Superior temporal gyrus (tissue), 1 donor: ENCODE measurements around the gene LRRC4B.

Experiments used
- DNase-seq: peaks from one replicate; pipeline ENCODE4 v3.0.0-alpha.2; 2016; ENCODE audit errors: extremely low spot score

The LRRC4B gene

DNA sequence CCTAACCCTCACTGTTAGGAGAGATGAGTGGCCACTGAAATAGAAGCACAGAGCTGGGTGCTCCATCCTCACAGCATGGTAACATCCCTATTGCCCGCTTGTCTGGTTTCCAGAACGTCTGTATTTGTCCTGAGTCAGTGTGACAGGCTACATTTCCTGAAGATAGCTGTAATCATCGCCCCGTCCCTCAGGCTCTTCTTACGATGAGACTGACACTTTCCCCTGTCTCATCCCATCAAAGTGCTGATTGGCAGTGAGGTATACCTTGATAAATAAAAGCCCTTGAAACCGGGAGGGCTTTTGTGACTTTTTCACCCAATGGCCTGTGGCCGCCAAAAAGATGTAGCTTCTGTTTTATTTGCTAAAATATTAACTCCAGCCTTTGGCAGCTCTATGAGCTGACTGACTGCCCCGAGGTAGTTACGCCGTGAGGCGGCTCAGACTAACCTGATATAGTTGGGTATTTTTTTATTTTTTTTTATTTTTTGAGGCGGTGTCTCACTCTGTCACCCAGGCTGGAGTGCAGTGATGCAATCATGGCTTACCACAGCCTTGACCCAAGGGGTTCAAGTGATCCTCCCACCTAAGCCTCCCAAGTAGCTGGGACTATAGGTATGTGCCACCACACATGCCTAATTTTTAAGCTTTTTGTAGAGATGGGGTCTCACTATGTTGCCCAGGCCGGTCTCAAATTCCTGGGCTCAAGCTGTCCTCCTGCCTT is 5.7 kb upstream of the LRRC4B start:
- no peak for DNase-seq

DNA sequence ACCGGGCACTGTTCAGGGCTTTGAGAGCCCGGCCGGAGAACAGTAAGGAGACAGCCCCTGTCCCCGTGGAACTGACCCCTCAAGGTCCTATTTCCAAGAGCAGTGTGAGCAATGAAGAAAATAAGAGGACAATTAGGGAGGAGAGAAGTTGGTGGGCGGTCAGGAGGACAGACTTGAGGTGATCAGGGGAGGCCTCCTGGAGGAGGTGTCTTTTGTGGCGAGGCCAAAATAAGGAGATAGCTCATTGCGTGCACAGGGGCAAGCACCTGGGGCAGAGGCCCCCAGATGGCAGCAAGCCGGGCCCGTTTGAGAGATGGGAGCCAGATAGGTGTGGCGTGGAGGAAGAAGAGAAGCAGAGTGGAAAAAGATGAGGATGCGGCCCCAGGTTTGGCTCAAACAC is 2.8 kb upstream of the LRRC4B start:
- no peak for DNase-seq

DNA sequence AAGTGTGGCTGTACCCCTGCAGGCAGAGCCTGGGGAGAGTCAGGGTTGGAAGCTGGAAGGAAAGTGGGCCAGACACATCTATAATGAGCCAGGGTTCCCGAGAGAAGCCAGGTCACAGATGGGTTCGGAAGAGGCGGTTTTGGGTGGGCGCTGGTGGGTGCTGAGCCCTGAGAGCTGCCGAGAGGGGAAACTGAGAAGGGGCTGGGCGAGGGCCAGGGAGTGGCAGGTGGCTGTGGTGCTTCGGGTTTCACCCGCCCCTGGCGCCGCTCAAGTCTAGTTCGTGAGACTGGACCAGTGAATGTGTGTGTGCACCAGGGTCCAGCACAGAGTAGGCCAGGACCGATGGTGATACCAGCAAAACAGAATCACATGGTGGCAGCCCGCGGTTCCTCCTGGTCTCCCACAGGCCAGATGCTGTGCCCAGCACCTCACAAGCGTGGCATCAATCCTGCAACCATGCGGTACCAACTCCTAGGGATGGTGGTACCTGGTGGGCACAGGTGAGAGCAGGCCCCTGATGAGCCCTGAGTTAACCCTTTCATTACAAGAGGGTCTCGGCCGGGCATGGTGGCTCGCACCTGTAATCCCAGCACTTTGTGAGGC is 1.8 kb upstream of the LRRC4B start:
- no peak for DNase-seq

DNA sequence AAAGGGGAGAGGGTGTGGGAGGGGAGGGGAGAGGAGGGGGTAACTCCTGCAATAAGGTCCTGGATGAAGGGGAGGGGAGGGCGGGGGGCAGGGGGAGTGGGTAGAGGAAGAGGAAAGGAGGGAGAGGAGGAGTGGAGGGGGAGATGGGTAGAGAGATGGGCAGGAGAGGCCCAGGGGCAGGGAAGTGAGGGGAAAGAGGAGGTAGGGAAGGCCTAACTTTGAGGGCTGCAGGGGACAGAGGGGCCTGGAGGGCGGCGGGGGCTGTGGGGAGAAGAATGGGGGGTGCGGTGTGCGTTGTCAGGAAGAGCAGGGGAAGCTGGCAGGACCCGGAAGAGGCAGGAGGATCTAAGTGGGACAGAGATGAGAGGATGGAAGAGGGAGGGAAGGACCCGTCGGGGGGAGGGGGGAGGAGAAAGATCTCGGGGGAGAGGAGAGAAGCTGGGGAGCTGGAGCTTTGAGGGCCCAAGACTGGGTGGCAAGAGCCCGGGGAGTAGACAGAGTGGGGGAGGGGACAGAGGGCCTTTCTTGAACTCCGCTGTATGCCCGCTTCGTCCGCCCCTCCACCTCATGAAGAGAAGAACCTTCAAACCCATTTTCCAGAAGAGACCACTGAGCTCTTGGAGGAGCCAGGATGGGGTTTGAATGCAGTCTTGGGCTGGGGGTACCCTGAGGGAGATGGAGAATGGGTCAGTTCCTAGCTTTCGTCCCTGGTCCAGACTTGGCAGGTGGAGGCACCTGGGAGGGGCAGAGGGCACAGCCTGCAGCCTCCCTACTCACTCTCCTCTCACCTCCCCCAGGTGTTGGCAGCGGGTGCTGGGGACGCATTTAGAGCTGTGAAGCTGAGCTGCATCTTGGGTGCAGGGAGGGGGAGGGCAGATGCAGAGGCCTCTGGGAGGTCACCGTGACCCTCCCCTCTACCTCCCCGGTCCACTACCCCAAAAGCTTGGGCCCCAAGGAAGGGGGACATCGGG is 778 bp upstream of the LRRC4B start:
- no peak for DNase-seq

DNA sequence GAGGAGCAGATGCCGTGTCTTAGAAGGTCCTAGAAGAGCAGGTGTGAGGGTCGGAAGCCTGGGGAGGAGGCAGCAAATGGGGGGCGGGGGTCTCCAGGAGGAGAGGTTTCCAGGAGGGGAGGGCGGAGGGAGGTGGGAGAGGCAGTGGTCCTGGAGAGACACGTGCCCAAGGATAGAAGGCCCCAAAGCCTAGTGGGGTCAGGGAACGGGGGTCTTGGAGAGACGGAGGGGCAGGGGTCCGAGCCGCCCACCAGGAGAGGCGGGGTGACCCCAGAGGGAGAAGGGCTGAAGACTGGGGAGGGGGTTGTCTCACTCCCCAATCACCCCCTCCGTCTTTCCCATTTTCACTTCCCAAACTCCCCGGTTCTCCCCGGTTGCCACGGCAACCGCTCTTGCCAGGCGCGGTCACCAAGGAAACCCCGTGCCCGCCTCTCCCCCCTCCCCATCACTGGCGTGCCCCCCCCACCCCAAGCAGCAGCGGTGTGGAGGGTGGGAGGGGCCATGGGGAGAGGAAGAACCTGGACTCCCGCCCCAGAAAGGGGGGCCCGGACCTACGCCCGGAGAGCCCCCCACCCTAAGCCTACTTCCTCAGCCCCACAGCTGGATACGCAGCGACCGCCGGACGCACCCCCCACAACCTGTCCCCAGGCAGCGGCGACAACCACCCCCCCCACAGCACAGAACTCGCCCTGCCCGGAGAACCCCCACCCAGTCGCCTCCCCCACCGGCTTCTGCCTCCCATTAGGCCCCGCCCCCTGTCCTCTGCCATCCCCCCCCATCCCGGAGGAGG is 988 bp downstream of the LRRC4B start:
- peak; percentile 49 for DNase-seq

DNA sequence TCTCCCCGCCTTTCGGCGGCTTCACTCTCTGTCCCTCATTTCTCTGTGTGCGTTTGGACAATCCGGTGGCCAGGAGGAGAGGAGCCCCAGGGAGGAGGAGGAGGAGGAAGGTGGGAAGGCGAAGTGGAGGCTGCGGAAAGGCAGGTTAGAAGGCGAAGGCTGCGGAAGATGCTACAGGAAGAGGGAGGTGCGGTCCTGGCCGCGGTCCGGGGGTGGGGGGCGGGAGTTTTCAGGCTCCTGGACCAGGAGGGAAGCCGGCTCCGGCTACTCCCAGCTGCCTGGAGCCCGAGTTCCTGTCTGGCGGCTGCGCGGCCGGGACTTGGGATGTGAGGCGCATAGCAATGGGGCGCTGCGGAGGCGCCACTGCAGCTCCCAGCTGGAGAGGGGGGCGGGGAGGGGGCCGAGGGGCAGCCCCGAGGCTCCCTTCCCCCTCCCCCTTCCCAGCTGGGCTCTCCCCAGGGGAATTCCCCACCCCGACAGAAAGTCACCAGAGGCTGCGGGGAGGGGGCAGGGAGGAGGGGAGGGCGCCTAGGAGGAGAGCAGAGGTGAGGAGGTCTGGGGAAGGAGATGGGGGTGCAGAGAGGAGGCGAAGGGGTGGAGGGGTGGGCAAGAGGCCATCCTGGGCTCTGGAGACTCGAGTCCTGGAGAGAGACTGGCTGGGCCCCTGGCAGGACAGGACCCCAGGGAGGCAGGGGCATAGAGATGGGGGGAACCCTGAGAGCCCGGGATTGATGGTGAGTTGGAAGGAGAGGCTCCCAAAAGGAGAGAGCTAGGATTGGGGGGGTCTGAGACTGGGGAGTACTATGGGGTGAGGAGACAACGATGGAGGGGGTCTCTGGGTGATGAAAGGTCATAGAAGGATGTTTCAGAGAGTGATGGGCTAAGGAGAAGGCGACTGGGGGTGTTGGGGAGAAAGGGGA is 2.0 kb downstream of the LRRC4B start:
- DNase-seq: peak; percentile 60

DNA sequence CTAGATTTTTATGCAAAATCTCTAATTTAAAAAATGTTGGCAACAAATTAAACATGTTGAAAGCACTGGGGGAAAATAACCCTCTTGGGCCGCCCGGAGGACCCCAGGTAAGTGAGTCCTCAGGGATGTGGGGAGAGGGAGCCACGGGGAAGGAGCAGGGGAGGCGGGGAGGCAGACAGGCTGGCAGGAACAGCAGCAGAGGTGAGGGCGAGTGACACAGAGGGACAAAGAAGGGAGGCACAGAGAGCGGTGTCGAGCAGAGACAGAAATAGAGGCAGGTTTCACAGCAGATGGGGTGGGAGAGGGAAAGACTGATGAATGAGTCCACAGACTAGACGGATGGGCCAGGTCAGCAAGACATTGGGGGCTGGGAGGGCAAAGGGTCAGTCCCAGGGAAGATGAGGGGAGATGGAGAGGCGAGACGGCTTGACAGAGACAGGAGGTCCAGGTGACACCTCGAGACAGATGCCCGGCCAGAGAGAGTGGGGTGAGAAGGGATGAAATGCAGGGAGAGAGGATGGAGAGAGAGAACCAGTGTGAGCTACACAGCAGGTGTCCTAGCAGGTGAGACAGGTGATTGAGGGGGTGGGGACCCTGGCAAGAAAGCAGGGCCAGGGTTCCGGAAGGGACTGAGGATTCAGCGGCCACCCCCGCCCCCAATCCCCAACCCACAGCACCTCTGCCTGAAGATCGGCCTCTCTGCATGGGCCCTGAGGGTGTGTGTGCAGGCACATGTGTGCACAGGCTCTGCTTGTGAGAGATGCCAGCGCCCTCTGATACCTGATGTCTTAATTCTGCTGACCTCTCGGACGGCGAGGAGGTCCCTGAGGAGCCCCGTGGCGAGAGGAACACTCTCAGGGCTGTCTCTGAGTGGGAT is 3.8 kb downstream of the LRRC4B start:
- DNase-seq: no peak

DNA sequence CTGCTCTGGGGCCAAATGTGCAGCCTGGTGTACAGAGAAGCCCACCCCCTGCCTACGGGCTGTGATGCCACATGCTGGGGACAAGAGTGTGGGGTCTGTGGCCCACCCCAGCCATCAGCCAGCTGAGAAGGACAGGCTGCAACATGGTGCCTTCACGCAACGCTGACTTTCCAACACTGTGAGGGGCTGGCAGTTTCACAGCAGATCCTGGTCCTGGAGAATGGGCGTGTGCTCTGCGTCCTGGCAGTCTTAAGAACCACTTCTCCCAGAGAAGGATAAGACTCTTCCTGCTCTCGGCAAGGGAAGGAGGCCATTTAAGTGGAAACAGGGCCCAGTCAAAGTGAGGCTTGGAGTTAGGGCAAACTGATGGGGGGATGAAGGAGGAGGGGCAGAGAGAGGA is 4.6 kb downstream of the LRRC4B start:
- no peak for DNase-seq

DNA sequence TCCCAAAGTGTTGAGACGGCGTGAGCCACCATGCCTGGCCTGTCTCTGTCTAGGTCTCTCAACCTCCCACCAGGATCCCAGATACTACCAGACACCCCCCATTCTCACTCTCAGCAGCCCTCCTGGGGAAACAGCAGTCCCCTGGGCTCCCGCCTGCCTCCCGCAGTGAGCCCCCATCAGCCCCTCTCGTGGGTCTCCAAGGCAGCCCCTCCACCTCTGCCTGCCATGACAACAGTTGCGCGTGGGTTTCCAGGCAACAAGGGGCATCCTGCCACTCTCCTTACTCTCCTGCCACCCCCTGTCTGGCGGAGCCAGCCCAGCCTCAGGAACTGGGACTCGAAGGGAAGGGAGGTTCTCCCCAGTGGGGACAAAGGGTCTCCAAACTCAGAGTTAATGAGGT is 5.2 kb downstream of the LRRC4B start:
- DNase-seq: no peak

DNA sequence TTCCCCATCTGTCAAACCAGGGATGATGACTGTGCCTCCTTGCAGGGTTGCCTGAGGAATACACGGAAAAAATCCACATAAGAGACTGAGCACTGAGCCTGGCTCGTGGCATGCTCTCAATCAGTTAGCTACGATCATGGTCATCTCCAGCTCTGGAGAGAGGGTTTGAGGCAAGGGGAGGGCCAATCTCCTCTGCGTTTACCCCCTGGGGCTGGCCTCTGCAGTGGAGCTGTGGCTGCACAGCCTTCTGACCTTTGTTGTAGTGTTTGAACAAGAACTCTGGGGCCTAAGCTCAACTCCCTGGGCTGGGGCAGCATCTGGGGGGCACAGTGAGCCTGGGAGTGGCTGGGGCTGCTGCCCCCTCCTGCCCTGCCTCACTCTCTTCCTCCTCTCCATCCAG is 5.9 kb downstream of the LRRC4B start:
- DNase-seq: no peak

DNA sequence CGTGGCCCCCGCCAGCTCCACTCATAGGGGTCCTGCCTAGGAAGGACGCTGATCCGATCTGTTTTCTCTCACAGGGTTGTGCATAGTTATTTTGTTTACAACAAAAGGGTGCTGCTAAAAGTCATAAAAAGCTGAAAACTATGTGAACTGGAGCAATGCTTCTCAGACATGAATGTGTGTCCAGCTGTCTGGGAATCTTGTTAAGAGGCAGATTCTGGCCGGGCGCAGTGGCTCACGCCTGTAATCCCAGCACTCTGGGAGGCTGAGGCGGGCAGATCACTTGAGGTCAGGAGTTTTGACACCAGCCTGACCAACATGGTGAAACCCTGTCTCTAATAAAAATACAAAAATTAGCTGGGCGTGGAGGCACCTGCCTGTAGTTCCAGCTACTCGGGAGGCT is 8.6 kb downstream of the LRRC4B start:
- no peak for DNase-seq

DNA sequence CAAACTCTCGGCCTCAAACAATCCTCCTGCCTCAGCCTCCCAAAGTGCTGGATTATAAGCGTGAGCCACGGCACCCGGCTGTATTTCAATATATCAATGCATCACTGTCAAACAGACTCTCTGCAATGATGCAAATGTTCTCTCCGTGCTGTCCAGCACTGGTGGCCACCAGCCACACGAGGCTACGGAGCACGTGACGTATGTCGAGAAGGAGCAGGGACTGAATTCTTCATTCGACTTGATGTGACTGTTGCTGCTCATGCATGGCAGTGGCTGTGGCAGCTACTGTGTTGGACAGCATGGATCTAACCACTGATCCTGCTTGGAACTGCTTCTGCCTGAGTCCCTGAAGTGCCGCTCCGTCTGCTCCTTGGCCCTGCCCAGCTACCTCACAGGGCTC is 9.8 kb downstream of the LRRC4B start:
- no peak for DNase-seq

DNA sequence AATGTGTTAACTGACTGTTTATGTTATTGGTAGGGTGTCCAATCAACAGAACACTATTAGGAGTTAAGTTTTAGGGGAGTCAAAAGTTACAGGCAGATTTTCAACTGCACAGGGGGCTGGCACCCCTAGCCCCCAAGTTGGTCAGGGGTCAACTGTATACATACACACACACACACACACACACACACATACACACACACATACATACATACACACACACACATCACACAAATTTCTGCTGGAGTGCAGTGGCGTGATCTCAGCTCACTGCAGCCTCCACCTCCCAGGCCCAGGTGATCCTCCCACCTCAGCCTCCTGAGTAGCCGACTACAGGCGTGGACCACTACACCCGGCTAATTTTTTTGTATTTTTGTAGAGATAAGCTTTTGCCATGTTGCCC is 10.2 kb downstream of the LRRC4B start:
- DNase-seq: no peak

DNA sequence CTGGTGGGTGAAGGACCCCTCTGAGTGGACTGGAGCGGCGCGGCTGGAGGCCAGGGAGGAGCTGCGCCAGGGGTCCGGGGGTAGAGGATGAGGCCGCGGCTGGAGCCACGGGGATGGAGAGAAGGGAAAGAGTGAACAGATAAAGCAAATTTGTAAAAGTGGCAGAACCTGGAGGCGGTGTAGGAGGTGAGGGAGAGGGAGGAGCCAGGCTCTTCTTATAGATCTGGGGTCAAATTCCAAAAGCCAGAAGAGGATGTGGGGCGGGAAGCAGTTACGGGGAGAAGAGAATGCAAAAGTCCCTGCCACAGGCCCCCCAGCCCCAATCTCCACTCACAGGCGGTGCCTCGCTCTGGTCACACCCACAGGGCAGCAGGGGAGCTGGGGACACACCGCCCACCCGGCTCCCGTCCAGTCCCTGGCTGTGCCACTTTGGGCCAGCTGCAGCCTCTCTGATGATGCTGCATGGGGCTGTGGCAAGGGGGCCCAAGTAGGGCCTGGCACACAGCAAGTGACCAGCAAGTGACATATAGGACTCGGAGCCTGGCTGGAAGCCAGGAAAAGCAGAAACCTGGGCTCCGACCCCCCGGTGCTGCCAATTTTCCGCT is 11.1 kb downstream of the LRRC4B start:
- no peak for DNase-seq

DNA sequence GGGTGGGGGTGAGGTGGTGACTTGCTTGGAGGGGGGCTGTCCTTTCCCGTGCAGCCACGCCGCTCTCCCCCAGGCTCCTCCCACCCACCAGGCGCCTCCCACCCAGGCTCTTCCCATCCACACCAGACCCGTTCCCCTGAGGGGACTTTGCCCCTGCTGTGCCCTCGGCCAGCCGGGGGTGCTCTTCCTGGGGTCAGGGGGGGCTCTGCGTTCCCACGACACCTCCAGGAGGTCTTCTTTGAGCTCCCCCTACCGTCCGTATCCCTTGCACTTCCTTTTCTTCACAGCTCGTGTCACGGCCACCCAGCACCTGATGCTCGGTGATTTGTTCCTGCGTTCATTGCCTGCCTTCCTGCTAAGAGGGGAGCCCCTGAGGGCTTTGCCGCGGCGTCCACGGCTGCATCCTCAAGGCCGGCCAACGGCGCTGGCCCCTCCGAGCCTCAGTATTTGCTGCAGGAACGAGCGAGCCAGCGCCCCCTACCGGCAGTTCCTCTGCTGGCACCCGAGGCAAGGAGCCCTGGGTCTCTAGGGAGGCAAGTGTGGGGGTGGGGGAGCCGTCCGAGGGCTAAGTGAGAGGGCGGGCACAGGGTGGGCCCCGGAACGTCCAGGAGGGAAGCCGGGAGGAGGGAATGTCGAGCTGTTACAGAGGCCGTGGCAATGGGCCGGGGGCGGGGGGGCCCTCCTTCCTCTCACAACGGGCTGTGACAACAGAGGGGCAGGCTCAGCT is 11.8 kb downstream of the LRRC4B start:
- DNase-seq: peak; percentile 85

DNA sequence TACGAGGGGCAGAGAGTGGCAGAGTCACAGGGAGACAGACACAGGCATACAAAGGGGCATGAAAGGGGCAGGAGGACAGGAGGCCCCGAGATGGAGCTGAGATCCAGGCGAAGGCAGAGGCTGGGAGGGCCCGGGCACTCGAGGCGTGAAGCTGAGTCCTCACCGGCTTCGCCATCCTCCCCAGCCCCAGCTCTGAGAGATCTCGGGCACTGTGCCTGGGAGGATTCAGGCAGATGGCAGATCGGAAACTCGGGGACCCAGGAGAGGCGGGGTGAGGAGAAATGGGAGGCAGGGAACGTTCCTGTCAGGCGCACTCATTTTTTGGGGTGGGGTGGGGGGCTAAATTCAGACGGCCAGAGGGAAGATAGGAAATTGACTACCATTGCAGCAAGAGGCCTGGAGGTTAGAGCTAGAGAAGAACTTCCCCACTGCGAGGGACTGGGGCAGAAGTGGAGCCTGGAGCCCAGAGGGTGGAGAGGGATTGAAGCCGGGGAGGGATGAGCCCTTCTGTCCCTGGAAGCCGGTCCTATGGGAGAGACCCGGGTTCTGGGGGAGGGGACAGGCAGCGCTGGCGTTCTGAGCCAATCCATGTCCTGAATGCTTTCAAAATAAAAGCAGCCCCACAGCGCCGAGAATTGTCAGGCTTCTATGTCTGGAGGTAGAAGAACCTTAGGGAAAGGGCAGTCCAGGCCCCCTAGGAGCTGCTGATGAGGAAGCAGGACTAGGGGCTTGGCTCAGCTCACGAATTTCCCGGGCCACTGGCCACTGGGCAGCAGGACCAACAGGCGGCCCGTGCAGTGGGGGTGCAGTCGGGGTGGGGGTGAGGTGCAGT is 12.6 kb downstream of the LRRC4B start:
- DNase-seq: peak; percentile 33

DNA sequence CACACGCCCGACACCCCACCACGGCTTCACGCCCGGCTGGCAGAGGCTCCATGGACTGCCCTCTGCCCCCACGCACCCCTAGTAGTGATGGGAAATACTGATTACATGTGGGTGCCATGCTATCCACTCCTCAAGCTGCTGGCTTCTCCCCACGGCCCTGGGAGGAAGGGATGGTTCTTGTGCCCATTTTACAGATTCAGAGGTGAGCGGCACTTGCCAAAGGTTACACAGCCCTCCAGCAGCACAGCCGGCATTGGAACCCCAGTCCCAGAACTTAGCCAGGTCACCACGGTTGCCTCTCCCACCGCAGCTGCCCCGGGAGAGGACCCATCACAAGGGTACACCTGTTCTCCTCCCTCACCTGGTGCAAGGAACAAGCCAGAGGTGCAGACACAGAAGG is 13.2 kb downstream of the LRRC4B start:
- DNase-seq: no peak

DNA sequence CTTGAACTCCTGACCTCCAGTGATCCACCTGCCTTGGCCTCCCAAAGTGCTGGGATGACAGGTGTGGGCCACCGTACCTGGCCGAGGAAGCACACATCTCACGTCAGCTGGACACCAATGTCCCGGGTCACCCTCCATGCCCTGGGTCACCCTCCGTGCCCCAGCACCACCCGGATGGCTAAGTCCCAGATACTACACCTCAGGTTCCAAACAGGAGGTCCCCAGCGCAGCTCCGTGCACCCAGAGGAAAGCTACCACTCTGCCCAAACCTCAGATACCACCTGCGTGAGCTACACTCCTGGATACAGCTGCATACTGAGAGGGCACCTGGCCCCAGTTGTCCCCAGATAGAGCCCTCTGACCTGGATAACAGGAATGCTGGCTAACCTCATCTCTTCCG is 14.0 kb downstream of the LRRC4B start:
- no peak for DNase-seq
